GM19239 (cell line): ENCODE measurements around the gene CAPS2.
"Not testable (repeated sequence)": the region's sequence is repeated elsewhere in the genome, so short reads cannot be mapped to it uniquely, and the experiment has no call there.

ENCODE experiments used
- DNase-seq: peaks from one replicate; pipeline ENCODE4 v3.0.0; 2011; ENCODE audit warnings: low spot score; ENCODE audit not compliant: insufficient read length
- FAIRE-seq: peaks from 2 replicates; lab custom pipeline; 2011; peaks lifted over from hg19 to GRCh38; lab: Jason Lieb, UNC

Gene CAPS2

DNA sequence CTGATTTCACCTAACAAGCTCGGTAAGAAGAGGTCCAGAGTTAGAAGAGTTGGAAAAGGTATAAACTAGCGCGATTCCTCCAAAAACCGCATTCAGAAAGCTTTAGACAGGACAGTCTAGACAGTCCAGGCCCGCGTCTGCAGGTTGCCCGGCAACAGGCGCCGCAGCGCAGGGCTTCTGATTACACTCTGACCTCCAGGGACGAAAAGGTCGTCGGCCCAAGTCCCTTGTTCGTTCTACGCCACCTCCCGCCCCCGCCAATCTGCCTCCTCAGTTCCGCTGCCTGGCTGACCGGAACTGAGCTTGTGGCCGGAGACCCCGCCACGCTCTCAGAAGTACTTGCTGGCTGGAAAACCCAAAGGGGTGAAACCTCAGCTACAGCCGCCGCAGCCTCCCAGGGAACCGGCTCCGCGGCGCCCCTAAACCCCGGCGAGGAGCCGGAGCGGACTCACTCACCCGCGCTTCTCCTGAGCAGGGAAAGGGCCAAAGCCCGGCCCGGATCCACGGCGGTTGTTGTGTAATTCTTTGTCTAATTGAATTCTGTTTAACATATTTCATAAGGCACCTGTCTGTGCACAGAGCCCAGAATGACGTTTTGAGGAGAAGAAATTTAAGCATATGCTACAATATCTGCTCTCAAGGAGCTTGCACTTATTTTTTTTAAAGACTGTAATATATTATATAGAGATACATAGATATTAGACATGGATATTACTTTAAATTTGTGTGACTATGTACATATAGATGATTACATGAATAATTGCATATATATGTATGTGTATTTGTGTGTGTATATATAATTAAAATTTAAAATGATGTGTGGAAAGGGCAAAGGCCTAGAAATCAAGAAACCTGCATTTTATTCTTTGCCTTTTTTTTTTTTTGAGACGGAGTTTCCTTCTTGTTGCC is at the start of gene CAPS2:
TSS of gene CAPS2 (minus strand) at position 407 of the 909 bp plus-strand sequence. CDS start 3,826 bp downstream, outside the sequence.
- peak; percentile 54 for DNase-seq
- peak; percentile 83 for FAIRE-seq

DNA sequence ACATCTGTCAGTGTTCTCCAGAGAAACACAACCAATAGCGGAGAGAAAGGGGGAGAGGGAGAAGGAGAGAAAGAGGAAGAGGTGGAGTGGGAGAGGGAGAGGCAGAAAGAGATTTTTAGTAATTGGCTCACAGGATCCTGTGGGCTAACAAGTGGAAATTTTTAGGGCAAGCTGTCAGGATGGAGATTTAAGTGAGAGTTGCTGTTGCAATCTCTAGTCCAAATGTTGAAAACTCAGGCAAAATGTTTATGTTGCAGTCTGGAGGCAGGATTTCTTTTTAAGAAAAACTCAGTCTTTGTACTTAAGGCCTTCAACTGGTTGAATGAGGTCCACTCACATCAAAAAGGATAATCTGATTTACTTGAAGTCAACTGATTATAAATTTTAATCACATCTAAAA is 48.2 kb upstream of the CAPS2 start:
- DNase-seq (no peak), FAIRE-seq (no peak)

DNA sequence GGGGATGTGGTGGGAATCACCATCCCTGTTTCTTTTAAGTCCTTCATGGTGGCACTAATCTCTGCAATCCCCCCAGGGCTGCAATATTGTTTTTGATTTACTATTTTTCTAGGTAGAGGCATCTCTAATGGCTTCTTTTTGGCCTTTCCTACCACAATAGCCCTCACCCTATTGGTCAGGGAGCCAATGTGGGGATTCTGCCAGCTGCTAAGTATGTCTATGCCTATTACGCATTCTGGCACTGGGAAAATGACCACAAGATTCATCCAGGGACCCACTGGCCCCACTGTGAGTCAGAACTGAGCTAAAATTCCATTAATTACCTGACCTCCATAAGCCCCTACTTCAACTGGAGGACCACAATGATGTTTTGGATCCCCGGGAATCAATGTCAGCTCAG is 44.8 kb upstream of the CAPS2 start:
- DNase-seq (no peak), FAIRE-seq (no peak)

DNA sequence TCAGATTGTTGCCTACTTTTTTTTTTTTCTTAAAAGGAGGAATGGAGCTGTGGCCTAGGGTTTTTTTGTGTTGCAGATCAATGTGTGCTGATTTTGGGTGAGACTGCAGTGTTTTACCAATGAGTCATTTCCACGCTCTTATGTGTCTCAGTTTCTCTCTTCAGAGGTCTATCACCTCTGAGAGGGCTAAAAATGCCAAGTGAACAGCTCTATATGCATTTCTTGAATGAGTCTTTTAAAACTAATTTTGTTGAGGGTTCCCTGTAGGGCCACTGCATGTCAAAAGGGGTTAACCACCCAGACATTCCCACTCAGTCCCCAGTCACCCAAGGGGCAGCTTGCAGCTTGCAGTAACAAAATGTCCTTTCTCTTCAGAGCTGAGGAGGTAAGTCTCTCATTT is 36.5 kb upstream of the CAPS2 start:
- no peak for DNase-seq
- FAIRE-seq, result peak; percentile 56

DNA sequence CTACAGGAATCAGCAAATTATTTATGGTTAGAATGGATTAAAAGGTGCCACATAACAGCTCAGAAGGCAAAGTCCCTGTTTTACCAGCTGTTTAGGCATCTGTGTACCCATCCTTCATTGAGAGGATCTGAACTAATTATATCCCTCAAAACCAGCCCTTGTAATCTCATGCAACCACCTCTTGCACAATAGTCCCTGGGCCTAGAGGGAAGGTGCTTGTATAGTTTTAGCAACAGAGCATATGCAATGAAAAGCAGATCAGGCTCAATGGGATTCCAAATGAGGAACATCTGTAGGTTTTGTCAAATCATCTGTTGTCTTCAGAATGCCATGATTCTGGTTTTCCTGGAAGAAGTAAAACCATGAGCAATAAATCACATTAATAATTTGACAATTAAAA is 34.8 kb upstream of the CAPS2 start:
- DNase-seq (no peak), FAIRE-seq (no peak)

GRCh38 chr12:75361408-75361807 is 31.3 kb upstream of the CAPS2 start:
- FAIRE-seq (no peak), DNase-seq (no peak)

- FAIRE-seq, result no peak
- no peak for DNase-seq
Measured at GRCh38 chr12:75360920-75361319, 30.8 kb upstream of the CAPS2 start.

GRCh38 chr12:75354011-75354410 is 23.9 kb upstream of the CAPS2 start:
- DNase-seq (no peak), FAIRE-seq (no peak)

DNA sequence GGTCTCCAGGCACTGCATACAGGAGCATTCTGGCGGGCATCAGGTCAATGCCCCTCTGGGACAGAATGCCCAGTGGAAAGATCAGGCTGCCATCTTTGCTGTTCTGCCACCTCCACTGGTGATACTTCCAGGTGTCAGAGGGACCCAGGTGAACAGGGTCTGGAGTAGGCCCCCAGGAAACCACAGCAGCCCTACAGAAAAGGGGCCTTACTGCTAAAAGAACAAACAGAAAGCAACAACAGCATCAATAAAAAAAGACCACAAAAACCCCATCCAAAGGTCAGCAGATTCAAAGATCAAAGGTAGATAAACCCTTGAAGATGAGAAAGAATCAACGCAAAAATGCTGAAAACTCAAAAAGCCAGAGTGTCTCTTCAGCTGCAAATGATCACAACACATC is 20.3 kb upstream of the CAPS2 start:
- no peak for FAIRE-seq
- DNase-seq, result no peak

DNA sequence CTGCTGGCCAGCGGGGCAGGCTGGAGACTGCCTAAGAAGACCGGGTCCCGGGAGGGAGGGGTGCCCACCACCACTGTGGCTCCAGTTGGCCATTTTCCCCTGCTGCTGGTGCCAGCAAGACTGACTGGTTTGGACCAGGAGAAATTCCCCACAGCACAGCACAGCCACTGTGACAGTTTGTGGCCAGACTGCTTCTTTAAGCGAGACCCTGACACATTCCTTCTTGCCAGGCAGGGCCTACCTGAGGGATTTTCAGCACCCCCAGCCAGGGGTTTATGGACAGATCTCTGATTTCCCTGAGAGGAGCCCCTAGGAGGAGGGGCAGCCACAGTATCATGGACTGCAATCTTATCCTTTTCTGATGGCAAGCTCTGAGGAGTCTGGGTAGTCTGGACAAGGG is 19.8 kb upstream of the CAPS2 start:
- FAIRE-seq, result no peak
- no peak for DNase-seq

GRCh38 chr12:75346215-75346614 is 16.1 kb upstream of the CAPS2 start:
- not testable (repeated sequence) for FAIRE-seq, DNase-seq

DNA sequence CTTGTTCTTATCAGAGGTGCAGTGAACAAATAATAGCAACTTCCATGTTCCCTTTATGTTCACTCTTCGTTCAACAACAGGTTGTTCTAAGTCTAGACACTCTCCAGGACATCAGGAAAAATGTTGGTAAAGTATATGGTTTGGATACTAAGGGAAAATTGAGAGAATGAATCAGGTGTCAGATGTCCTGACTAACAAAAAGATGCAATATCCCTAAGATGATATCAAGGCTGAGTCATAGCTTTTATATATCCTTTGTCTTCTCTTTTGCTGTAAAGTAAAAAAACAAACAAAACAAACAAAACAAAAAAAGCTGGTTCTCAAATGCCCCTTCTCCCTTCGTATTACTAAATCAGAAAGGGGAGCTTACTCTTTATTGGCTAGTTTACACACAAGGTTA is 15.4 kb upstream of the CAPS2 start:
- DNase-seq, result no peak
- no peak for FAIRE-seq

- FAIRE-seq (no peak), DNase-seq (no peak)
Measured at GRCh38 chr12:75341873-75342272, 11.7 kb upstream of the CAPS2 start.

GRCh38 chr12:75337905-75338304 is 7.8 kb upstream of the CAPS2 start:
- DNase-seq, result no peak
- FAIRE-seq, result no peak

GRCh38 chr12:75334384-75335030 is 4.4 kb upstream of the CAPS2 start, which contains the start of gene GLIPR1L1:
GLIPR1L1 (plus strand) TSS chr12:75334670; CDS start chr12:75334729, 59 bp downstream.
- DNase-seq, result peak; percentile 7
- FAIRE-seq, result peak; percentile 90

GRCh38 chr12:75327642-75328041 is 2.5 kb downstream of the CAPS2 start:
- FAIRE-seq (no peak), DNase-seq (no peak)

GRCh38 chr12:75323663-75324062 is 6.5 kb downstream of the CAPS2 start:
- no peak for DNase-seq
- no peak for FAIRE-seq

DNA sequence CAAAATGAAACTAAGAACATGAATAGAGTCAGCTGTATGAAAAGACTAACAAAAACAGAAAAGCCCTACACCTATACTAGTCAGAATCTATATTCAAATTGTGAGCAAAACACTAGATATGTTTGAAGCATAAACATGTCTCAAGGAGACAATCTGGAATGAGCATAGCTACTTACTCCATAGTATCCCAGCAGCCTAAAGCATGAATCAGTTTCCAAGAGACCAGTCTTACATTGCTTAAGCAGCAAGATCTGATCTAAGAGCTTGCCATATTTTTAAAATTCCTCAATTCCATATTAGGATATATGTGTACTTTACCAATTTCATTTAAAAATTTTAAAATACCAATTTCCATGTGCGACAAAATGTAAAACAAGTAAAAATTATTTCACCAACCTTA is 7.7 kb downstream of the CAPS2 start:
- no peak for DNase-seq
- FAIRE-seq, result no peak

- FAIRE-seq (no peak), DNase-seq (no peak)
Measured at GRCh38 chr12:75317784-75318183, 12.3 kb downstream of the CAPS2 start.

DNA sequence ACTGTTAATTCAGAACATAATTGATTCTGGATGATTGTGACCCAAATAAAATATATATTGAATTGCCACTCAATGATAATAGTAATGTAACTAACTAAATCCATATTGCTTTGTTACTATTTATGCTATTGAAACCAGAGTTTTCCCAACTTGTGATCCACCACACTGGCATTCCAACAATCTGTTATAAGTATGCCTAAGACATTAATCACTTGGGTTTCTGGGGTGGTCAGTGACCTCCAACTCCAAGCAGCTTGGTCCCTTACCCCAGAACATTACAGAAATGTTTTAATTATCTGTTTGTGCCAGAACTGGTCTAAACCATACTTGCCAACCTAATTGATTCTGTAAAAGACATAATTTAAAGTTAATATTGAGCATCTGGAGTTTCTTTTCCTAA is 14.6 kb downstream of the CAPS2 start:
- no peak for FAIRE-seq
- no peak for DNase-seq

- FAIRE-seq (no peak), DNase-seq (no peak)
Measured at GRCh38 chr12:75311369-75311768, 18.8 kb downstream of the CAPS2 start.
